Transverse colon (tissue), 4 donors: ENCODE data around the gene LMF1. TPM values are rescaled to one million over a fixed set of nuclear protein-coding genes. Genes with fewer than 3 reads are reported as not detected.

Experiments used
- DNase-seq: peaks from one replicate; pipeline ENCODE4 v3.0.0-alpha.2; 2019
- H3K27ac ChIP-seq, 4 donors: fragments of 200-600 bp; sonication (generic); 2 replicates each; pipeline ENCODE4 v1.5.1; 2016 to 2018; ENCODE audit warnings: inconsistent platforms in 4 of 4
- H3K27me3 ChIP-seq: fragments of 200-600 bp; sonication (generic); 2 replicates; pipeline ENCODE4 v1.5.1; 2017; ENCODE audit warnings: inconsistent platforms
- H3K36me3 ChIP-seq, 4 donors: fragments of 200-600 bp; sonication (generic); 2 replicates each; pipeline ENCODE4 v1.5.1; 2017 to 2019; ENCODE audit warnings: inconsistent platforms in 4 of 4
- H3K4me1 ChIP-seq, 4 donors: fragments of 200-600 bp; sonication (generic); 2 replicates each; pipeline ENCODE4 v1.5.1; 2017 to 2020; ENCODE audit warnings: inconsistent platforms in 4 of 4
- H3K4me3 ChIP-seq, 4 donors: fragments of 200-600 bp; sonication (generic); 1 replicate in 1 of 4; 2 replicates in 3 of 4; pipeline versions ENCODE4 v1.5.1 to v1.6.1; 2017 to 2019; ENCODE audit warnings: inconsistent platforms in 4 of 4
- H3K9me3 ChIP-seq, 2 donors: fragments of 200-600 bp; sonication (generic); 2 replicates each; pipeline ENCODE4 v1.5.1; 2017 to 2019; ENCODE audit warnings: inconsistent platforms in 2 of 2
- CTCF ChIP-seq, 5 experiments: fragments of 200-600 bp in 3 of 5; fragments of 450-650 bp in 2 of 5; sonication (generic) in 3 of 5; IDR thresholded peaks; 1 replicate in 2 of 5; 2 replicates in 3 of 5; pipeline ENCODE4 v1.5.1; 2016 to 2017; ENCODE audit warnings: antibody characterized with exemption in 5 of 5, inconsistent platforms in 3 of 5, mild to moderate bottlenecking in 2 of 5, moderate library complexity in 1 of 5
- EP300 ChIP-seq: sonication (generic); formaldehyde crosslinking; IDR thresholded peaks from one replicate; pipeline ENCODE4 v1.6.1; 2017; ENCODE audit warnings: antibody characterized with exemption, low read depth
- POLR2A ChIP-seq: fragments of 450-650 bp; IDR thresholded peaks from one replicate; pipeline ENCODE4 v1.6.1; 2016; ENCODE audit warnings: antibody characterized with exemption, mild to moderate bottlenecking, moderate library complexity
- POLR2AphosphoS5 ChIP-seq, 3 donors: sonication (generic); formaldehyde crosslinking; IDR thresholded peaks; one replicate each; pipeline ENCODE4 v1.6.1; 2016; ENCODE audit warnings: antibody characterized with exemption in 3 of 3
- WGBS, 2 donors: methylation state at CpG; one replicate each; pipeline ENCODE4 v1.1.5; 2018; ENCODE audit warnings: low coverage in 1 of 2; 5-methylcytosine and 5-hydroxymethylcytosine counted together
- in situ Hi-C, 4 donors: fragments of 200-750 bp; cut with MboI; loops; one replicate each; pipeline versions ENCODE4 v1.15.0 to v1.15.1; 2017; ENCODE audit warnings: low sequenced_read_pairs in 3 of 4, low pct_ligation_motif_present in 1 of 4, low pct_unique_long_range_greater_than_20kb in 1 of 4
- intact Hi-C: fragments of 100-400 bp; cut with DNase I; formaldehyde crosslinking; loops from one replicate; pipeline ENCODE4 v1.15.1; 2023; ENCODE audit warnings: low total_unique reads
- total RNA-seq, 4 donors: library from RNA; depleted of rRNA; stranded (reverse); fragments of >200 nt; gene quantifications; one replicate each; pipeline ENCODE4 v1.1.0, GENCODE V29; 2016

LMF1 gene
- total RNA-seq, 4 donors from 2014 or later = 15.9 to 34.8 (median 19.6) TPM

DNA sequence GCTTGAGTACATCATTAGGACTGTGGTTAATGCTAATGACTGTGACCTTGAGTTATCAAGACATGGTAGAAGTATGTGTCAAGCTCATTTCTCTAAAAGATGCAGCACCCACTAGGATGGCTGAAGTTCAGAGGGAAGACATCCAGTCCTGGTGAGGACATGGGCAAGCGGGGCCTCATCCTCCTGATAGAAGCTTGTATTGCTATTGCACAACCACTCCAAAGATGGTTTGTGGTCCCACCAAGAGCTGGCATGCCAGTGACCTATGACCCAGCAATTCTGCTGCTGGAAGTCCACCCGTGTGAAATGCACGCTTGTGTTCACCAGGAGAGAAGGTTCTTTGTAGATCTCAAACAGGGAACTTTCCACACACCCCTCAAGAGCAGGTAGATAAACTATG is 25.0 kb upstream of the LMF1 start:
- TF ChIP-seq POLR2AphosphoS5 (IDR thresholded peaks at IDR 0.05) (no peak), POLR2A (no peak), CTCF (IDR thresholded peaks at IDR 0.05) (no peak), EP300 (no peak)

DNA sequence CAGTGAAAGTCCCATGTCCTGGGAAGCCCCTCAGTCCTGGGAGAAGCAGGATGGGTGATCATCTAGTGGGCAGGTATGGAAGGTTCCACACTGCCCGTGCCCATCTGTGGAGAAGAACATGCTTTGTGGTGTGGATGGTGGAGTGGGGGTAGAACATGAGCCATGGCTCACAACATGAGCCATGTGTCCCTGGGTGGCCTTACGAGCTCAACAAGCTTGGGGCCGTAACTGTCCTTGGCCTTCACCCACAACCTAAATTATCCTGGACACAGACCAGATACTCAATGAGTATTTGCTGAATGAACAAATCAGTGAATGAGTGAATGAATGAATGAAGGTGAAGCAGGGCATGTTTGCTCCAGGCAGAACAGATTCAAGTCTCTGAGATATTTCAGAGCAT is 24.3 kb upstream of the LMF1 start:
- peaks cover 0 to 5% (median 2%) of the 10 kb centered on the region in 4 donors for H3K4me1 ChIP-seq
- no peak overlapping the region for H3K27ac ChIP-seq
- no peak for DNase-seq
- intact Hi-C loops (no loop called here), in situ Hi-C loops (no loop called here)
- 70% methylated on average over 3 of the region's 3 CpGs; no CpG with 5 or more reads in 1 of the 2 donors for WGBS, 2 donors
- no peaks in the 10 kb centered on the region for H3K9me3 ChIP-seq
- no peaks in the 10 kb centered on the region for H3K36me3 ChIP-seq
- no peak for TF ChIP-seq EP300
- no peak for TF ChIP-seq POLR2A
- no peak for TF ChIP-seq CTCF (IDR thresholded peaks at IDR 0.05)
- no peak for TF ChIP-seq POLR2AphosphoS5 (IDR thresholded peaks at IDR 0.05)
- H3K27me3 ChIP-seq = peaks cover 47% of the 10 kb centered on the region
- no peak overlapping the region for H3K4me3 ChIP-seq

More for the DNA sequence above, 25.0 kb upstream of the LMF1 start:
- peaks cover 0 to 5% (median 2%) of the 10 kb centered on the region in 4 donors for H3K4me1 ChIP-seq
- in situ Hi-C loops = no loop called here
- no peak overlapping the region for H3K27ac ChIP-seq
- DNase-seq = no peak
- H3K4me3 ChIP-seq = no peak overlapping the region
- H3K36me3 ChIP-seq = no peaks in the 10 kb centered on the region
- no peaks in the 10 kb centered on the region for H3K9me3 ChIP-seq
- intact Hi-C loops = no loop called here
- H3K27me3 ChIP-seq = peaks cover 44% of the 10 kb centered on the region
- 38% methylated on average over 3 of the region's 3 CpGs; no CpG with 5 or more reads in 1 of the 2 donors for WGBS, 2 donors

DNA sequence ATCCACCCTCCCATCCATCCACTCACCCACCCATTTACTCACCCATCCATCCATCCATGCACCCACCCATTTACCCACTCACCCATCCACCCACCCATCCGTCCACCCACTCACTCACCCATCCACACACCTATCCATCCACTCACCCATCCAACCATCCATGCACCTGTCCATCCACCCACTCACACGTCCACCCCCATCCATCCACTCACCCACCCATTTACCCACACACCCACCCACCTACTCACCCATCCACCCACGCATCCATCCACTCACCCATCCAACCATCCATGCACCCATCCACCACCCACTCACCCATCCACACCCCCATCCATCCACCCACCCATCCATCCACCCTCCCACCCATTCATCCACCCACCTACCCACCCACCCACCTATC is 22.9 kb upstream of the LMF1 start:
- Histone ChIP-seq H3K27ac (no peak overlapping the region), H3K4me1 (peaks cover 0 to 5% (median 2%) of the 10 kb centered on the region in 4 donors), H3K36me3 (no peaks in the 10 kb centered on the region), H3K4me3 (no peak overlapping the region), H3K9me3 (no peaks in the 10 kb centered on the region), H3K27me3 (peaks cover 44% of the 10 kb centered on the region)
- WGBS, 2 donors = 80 to 91% methylated on average over 2 to 3 of the region's 3 CpGs
- intact Hi-C loops = no loop called here
- no peak for DNase-seq
- in situ Hi-C loops = no loop called here
- TF ChIP-seq EP300 (no peak), POLR2A (no peak), POLR2AphosphoS5 (IDR thresholded peaks at IDR 0.05) (no peak), CTCF (IDR thresholded peaks at IDR 0.05) (no peak)

DNA sequence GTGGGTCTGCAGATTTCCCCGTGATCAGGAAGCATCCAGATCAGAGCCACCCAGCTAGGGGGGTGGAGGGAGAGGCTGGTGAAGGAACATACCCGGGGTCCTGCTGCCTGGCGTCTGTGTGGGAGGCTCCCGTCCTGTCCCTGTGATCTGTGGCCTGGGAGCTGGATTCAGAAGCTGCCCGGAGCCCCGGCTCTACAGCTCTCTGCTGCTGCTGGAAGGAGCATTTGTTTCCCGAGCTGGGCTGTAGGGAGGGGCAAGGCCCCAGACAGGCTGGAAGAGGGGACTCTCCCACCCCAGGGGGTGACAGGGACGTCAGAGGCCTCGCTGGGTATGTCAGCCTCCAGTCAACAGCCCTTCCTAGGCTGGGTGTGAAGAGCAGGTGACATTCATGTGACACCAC is 21.0 kb upstream of the LMF1 start:
- Histone ChIP-seq H3K27me3 (peaks cover 33% of the 10 kb centered on the region), H3K4me1 (no peaks in the 10 kb centered on the region), H3K36me3 (no peaks in the 10 kb centered on the region), H3K27ac (no peak overlapping the region), H3K4me3 (no peak overlapping the region), H3K9me3 (no peaks in the 10 kb centered on the region)
- intact Hi-C loops = no loop called here
- in situ Hi-C loops = no loop called here
- 46% methylated on average over 8 of the region's 9 CpGs; no CpG with 5 or more reads in 1 of the 2 donors for WGBS, 2 donors
- no peak for DNase-seq
- no peak for TF ChIP-seq EP300
- TF ChIP-seq CTCF (IDR thresholded peaks at IDR 0.05) = no peak
- TF ChIP-seq POLR2AphosphoS5 (IDR thresholded peaks at IDR 0.05) = no peak
- no peak for TF ChIP-seq POLR2A
